ENCODE measurements around the gene UBA7.
"Not testable (repeated sequence)": the region's sequence is repeated elsewhere in the genome, so short reads cannot be mapped to it uniquely, and the experiment has no call there.

UBA7 gene

GRCh38 chr3:49781415-49782199, 32.1 kb downstream of the UBA7 start:
- DNase-seq: no peak

- DNase-seq: not testable (repeated sequence)
These were observed 32.8 kb downstream of the UBA7 start for GRCh38 chr3:49780975-49781365.

GRCh38 chr3:49780080-49780974, 33.4 kb downstream of the UBA7 start:
- DNase-seq: no peak

GRCh38 chr3:49779358-49780079, 34.2 kb downstream of the UBA7 start:
- no peak for DNase-seq

- DNase-seq: not testable (repeated sequence)
These were observed 37.7 kb downstream of the UBA7 start for GRCh38 chr3:49776101-49776500.

- no peak for DNase-seq
These were observed 38.2 kb downstream of the UBA7 start for GRCh38 chr3:49775538-49775937.

- no peak for DNase-seq
These were observed 41.0 kb downstream of the UBA7 start for GRCh38 chr3:49772703-49773102.

- DNase-seq: no peak
These were observed 42.3 kb downstream of the UBA7 start for GRCh38 chr3:49771340-49771938.

GRCh38 chr3:49769926-49770325, 43.8 kb downstream of the UBA7 start:
- no peak for DNase-seq

GRCh38 chr3:49769286-49769915, 44.4 kb downstream of the UBA7 start:
- DNase-seq: no peak

GRCh38 chr3:49763981-49764380, 49.8 kb downstream of the UBA7 start:
- no peak for DNase-seq

GRCh38 chr3:49761661-49762060, 52.1 kb downstream of the UBA7 start:
- DNase-seq: no peak

GRCh38 chr3:49759226-49759625, 54.5 kb downstream of the UBA7 start:
- no peak for DNase-seq

- DNase-seq: no peak
These were observed 56.6 kb downstream of the UBA7 start for GRCh38 chr3:49757197-49757596.

- DNase-seq: no peak
These were observed 57.7 kb downstream of the UBA7 start for GRCh38 chr3:49756036-49756435.

Data from fibroblast of skin of abdomen (primary cell).